ENCODE measurements around the gene CAPG.
A peak's percentile ranks its signal among the peaks of the same experiment; 100 is the strongest.

Gene CAPG

GRCh38 chr2:85438201-85439024 is 28.2 kb upstream of the CAPG start:
- no peak for DNase-seq (ENCODE audit: low read depth)

DNA sequence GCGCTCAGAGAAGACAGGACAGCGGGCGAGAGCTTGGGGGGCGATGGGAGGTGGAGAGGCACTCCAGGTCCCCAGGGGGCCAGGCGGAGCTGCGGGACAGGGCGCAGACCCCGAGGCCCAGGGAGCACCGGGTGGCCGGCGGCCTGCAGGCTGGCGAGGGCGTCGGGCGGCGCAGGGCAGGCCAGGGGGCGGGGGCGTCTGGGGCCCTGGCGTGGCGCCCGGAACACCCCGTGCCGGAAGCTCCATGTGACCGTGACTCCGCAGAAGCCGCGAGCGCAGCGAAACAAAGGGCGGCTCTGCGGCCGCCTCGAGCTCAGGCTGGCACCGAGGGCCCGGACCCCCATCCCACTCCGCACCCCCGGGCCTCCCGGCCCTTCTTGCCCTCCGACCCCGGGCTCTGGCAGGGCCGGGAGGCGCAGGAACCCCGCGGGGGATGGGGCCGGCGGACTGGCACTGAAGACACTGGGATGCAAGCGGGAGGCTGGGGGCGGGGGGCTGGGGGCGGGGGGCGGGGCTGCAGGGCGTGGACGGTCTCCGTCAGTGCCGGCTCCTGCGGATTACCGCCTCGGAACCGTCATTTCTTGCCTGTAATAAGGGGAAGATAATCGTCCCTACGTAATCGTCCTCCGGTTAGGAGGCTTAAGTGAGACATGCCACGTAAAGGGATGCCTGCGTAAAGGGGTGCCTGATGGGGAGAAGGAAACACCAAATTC is 27.5 kb upstream of the CAPG start:
- peak; percentile 89 for DNase-seq (ENCODE audit: low read depth)

DNA sequence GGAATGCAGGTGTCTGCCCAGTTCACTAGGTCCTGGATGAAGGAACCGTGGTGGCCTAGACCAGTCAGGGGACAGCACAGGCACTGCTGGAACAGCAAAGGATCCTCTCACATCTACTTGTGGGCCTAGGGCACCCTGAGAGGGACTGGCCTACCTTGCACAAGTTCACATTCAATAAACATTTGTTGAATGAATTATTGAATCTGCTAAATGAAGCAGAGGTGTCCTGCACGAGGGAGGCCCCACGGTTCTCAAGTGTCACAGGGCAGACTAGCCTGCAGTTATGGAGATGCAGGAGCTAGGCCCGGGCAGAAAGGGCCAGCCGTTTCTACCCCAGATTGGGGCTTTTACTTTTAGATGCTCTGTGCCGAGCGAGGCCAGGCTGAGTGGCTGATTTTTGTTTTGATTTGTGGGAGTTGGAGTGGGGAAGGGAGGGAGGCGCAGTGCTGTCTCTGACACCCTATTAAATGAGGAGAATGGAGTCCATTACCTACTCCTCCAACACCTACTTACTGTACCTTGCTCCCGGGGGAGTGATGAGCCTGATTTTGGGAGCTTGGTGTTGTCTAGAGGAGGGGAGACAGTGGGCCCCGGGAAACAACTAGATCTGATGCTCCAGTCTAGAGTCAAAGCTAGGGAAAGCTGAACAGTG is 26.8 kb upstream of the CAPG start:
- no peak for DNase-seq (ENCODE audit: low read depth)

DNA sequence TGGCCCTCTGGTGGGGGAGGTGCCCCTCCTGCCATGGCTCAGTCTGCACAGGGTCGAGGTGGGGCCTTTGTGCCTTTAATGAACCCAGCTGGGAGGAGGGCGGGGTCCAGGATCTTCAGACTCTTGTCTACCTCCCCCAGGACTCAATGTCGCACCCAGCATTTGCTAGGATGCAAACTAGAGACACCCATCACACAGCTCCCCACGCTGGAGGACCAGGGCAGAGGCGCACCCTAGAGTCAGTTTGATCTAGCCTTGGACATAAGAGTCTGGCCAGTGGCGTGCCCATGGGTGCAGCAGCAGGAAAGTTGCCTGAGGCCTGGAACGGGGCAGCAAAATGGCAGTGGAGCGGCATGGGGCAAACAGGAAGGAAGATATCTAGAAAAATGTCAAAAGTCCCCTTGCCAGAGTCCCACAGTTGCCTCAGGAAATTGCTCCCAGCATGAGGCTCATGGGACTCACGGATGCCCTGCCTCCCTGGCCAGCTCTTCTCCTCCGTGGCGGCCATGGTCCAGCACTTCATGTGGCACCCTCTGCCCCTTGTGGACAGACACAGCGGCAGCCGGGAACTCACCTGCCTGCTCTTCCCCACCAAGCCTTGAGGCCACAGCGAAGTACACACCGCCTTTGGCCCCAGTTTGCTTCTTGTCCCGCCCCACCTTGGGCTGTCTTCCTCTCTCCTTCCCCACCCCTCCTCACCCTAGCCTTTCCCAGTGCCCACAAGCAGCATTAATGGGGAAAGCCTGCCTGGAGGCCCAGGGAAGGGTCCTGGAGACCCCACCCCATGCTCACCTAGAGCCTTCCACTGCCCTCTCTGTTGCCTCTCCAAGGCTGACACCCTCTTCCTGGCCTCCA is 26.0 kb upstream of the CAPG start:
- DNase-seq (ENCODE audit: low read depth) = no peak

DNA sequence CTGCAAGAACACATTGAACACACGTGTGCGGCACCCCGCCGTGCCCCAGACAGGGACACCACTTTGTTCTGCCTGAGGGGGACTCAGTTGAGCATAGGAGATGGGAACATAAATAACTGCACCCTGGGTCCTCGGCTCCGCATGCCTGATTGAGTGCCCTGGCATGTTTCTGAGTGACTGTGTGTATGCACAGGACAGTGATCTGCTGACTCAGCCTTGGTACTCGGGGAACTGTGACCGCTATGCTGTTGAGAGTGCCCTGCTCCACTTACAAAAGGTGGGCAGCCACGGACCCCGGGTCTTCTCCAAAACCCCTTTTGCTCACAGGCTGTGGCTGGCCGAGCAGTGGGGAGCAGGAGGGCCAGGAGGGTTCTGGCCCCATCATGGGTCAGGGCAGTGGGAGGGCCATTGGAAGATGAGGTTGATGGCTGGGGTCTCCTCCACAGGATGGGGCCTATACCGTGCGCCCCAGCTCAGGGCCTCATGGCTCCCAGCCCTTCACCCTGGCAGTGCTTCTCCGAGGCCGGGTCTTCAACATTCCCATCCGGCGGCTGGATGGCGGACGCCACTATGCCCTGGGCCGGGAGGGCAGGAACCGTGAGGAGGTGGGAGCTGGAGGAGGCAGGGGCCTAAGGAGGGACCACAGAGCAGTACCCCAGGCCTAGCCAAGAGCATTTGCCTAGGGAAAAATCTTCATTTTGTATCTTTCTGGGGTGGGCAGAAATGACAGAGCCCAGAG is 25.2 kb upstream of the CAPG start:
- DNase-seq (ENCODE audit: low read depth) = no peak

GRCh38 chr2:85434696-85435095 is 24.5 kb upstream of the CAPG start:
- no peak for DNase-seq (ENCODE audit: low read depth)

- DNase-seq (ENCODE audit: low read depth) = peak; percentile 88
Observed at GRCh38 chr2:85433511-85434089, 23.4 kb upstream of the CAPG start.

GRCh38 chr2:85431570-85432205 is 21.5 kb upstream of the CAPG start:
- DNase-seq (ENCODE audit: low read depth) = no peak

DNA sequence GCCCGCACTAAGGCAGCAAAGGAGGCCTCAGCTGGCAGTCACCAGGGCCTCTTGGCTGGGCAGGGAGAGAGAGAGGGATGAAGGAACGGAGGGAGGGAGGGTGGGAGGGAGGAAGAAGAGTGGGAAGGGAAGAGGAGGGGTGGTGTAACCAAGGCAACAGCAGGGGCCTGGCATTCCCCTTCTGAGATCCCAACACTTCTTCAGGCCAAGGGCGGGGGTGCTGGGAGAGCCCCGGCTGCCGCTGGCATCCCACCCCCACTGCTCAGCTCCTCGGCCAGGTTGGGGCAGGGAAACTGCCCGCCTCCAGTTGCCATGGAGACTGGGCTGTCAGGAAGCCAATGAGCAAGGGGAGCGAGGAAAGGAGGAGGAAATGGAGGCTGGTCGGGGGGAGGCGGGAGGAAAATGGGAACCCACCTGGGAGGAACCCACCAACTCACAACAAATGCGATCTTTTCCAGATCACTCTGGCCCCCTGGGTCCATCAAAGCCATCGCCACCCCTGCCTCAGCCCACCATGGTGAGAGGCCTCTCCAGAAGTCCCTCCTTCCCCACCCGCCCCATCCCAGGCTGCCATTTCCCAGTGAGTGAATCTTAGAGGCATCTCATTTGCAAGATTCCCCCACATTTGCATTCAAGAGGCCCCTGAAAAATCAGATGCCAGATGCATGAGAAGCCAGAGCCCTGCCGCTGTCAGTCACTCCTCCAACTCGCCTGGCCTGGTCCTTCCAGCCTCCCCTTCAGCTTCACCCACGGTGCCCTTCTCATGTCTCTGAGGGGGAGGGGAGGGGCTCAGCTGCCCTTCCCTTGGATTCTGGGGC is 20.8 kb upstream of the CAPG start:
- no peak for DNase-seq (ENCODE audit: low read depth)

DNA sequence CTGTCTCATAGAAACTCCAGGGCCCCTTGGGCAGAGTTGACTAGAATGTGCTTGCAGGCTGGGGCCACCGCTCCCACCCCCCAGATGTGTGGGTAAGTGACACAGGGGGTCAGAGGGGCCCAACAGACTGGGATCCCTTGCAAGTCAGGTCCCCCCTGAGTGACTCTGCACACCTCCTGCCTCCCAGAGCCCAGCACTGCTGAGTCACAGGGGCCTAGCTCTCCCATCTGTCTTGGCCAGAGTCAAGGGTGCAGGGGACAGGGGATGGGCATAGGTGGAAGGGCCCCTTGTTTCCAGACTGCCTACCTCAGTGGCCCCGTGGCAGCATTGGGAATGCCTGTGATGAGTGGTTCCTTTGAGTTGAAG is 19.7 kb upstream of the CAPG start:
- no peak for DNase-seq (ENCODE audit: low read depth)

- DNase-seq (ENCODE audit: low read depth) = no peak
Observed at GRCh38 chr2:85429213-85429923, 19.2 kb upstream of the CAPG start.

- no peak for DNase-seq (ENCODE audit: low read depth)
Observed at GRCh38 chr2:85428343-85428881, 18.2 kb upstream of the CAPG start.

DNA sequence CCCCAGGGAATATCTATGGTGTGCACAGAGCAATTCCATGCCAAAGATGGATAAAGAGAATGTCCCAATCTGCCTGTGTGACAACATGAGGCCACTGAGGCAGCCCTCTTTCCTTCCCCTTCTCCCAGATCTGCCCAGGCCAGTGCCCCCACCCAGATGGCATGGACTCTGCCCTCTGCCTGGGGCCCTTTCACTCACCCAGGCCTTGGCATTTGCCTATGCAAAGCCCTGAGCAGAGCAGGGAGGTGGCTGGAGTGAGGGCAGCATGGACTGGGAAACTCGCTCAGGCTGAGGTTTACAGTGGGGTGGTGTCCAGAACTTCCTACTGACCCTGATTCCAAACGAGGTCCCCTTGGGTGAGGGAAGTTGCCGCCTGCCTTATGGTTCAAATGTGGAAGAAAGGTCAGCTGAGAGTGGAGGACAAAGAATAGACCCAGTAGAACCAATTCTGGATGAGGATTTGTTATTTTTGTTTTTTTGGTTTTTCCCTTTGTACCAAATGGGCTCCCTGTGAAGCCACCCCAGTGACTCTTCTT is 17.2 kb upstream of the CAPG start:
- no peak for DNase-seq (ENCODE audit: low read depth)

DNA sequence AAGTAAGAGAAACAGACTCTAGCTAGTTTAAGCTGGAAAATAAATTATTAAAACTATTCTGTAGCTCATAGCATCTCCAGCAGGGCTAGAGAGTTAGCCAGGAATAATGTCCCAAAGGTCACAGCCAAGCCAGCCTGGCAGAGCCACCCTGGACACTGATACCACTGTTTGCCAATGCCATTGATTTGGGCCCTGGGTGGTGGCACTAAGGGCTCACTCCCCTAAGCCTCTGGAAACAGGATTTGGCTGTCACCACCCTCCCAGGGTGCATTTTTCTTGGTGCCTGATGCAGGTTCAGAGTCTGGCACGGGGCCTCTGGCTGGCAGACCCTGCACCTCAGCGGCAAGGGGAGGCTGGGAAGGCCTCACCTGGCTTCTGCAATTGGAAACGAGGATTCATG is 15.4 kb upstream of the CAPG start:
- no peak for DNase-seq (ENCODE audit: low read depth)

GRCh38 chr2:85423525-85423924 is 13.4 kb upstream of the CAPG start:
- DNase-seq (ENCODE audit: low read depth) = no peak

DNA sequence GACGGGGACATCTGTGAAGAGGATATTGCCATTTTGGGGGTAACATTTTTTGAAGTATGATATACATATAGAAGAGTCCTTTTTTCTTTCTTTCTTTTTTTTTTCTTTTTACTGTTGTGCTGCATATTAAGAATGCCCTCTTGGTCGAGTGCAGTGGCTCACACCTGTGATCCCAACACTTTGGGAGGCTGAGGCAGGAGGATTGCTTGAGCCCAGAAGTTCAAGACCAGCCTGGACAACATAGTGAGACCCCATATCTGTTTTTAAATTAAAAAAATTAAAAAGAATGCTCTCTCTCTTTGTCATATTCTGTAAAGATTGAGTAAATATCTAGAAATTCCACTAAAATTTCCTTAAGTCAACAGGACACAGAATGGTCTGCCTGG is 11.9 kb upstream of the CAPG start:
- DNase-seq (ENCODE audit: low read depth) = no peak

GRCh38 chr2:85421260-85422071 is 11.3 kb upstream of the CAPG start:
- DNase-seq (ENCODE audit: low read depth) = peak; percentile 68
